GM23338 (cell line): ENCODE data around the gene CLDN20. TPM values are rescaled to one million over a fixed set of nuclear protein-coding genes. Genes with fewer than 3 reads are reported as not detected.

Experiments used
- ATAC-seq: fragments of 200-7000 bp; cut with Tn5 transposase; 3 replicates; pipeline ENCODE4 v1.9.1; 2020
- DNase-seq: peaks from one replicate; pipeline ENCODE4 v3.0.0-alpha.2; 2015; ENCODE audit warnings: low spot score
- H2AFZ ChIP-seq: fragments of 200-600 bp; sonication (generic); 2 replicates; pipeline ENCODE4 v1.8.0; 2016; ENCODE audit warnings: antibody characterized with exemption, mild to moderate bottlenecking, moderate library complexity
- H3F3A ChIP-seq: fragments of 200-600 bp; sonication (generic); replicated peaks from 2 replicates; pipeline ENCODE4 v1.8.0; 2017; ENCODE audit warnings: antibody characterized with exemption, mixed run types, low read depth
- H3K27ac ChIP-seq: fragments of 200-600 bp; sonication (generic); 2 replicates; pipeline ENCODE4 v1.6.1; 2016; ENCODE audit warnings: low read depth
- H3K27me3 ChIP-seq: fragments of 200-600 bp; sonication (generic); 2 replicates; pipeline ENCODE4 v1.8.0; 2016; ENCODE audit warnings: mild to moderate bottlenecking, mixed run types, moderate library complexity; ENCODE audit not compliant: insufficient read depth
- H3K36me3 ChIP-seq: fragments of 200-600 bp; sonication (generic); 2 replicates; pipeline ENCODE4 v1.8.0; 2016; ENCODE audit warnings: mild to moderate bottlenecking; ENCODE audit not compliant: insufficient read depth
- H3K4me1 ChIP-seq: fragments of 200-600 bp; sonication (generic); 2 replicates; pipeline ENCODE4 v1.8.0; 2016; ENCODE audit warnings: mild to moderate bottlenecking, moderate library complexity; ENCODE audit not compliant: insufficient read depth
- H3K4me2 ChIP-seq: fragments of 200-600 bp; sonication (generic); 2 replicates; pipeline ENCODE4 v1.7.1; 2017; ENCODE audit warnings: mixed run types
- H3K4me3 ChIP-seq: fragments of 200-600 bp; sonication (generic); 2 replicates; pipeline ENCODE4 v1.6.1; 2016; ENCODE audit warnings: mixed run types
- H3K79me2 ChIP-seq: fragments of 200-600 bp; sonication (generic); replicated peaks from 2 replicates; pipeline ENCODE4 v1.8.0; 2017; ENCODE audit warnings: mild to moderate bottlenecking; ENCODE audit not compliant: insufficient read depth
- H3K9me2 ChIP-seq: fragments of 200-600 bp; sonication (generic); 2 replicates; pipeline ENCODE4 v1.8.0; 2017; ENCODE audit not compliant: insufficient read depth
- H4K20me1 ChIP-seq: fragments of 200-600 bp; sonication (generic); replicated peaks from 2 replicates; pipeline ENCODE4 v1.8.0; 2017; ENCODE audit warnings: mild to moderate bottlenecking; ENCODE audit not compliant: insufficient read depth
- H3K27ac Mint-ChIP-seq: 2 replicates; pipeline ENCODE4 v1.8.0; 2020; ENCODE audit warnings: inconsistent platforms, mild to moderate bottlenecking, moderate library complexity, mixed read lengths
- H3K27me3 Mint-ChIP-seq: 3 replicates; pipeline ENCODE4 v1.8.0; 2022; ENCODE audit warnings: low read depth, mild to moderate bottlenecking, moderate library complexity, mixed read lengths, inconsistent platforms; ENCODE audit not compliant: insufficient read depth, poor library complexity
- H3K36me3 Mint-ChIP-seq: 3 replicates; pipeline ENCODE4 v1.8.0; 2021; ENCODE audit warnings: low read depth, mild to moderate bottlenecking, inconsistent platforms, moderate library complexity, mixed read lengths
- H3K4me1 Mint-ChIP-seq: 3 replicates; pipeline ENCODE4 v1.8.0; 2020; ENCODE audit warnings: mild to moderate bottlenecking, inconsistent platforms, mixed read lengths
- H3K4me3 Mint-ChIP-seq: 3 replicates; pipeline ENCODE4 v1.8.0; 2021; ENCODE audit warnings: moderate library complexity, mild to moderate bottlenecking, inconsistent platforms, mixed read lengths
- H3K9me3 Mint-ChIP-seq: 3 replicates; pipeline ENCODE4 v1.8.0; 2020; ENCODE audit warnings: moderate library complexity, mild to moderate bottlenecking, inconsistent platforms, mixed read lengths
- EZH2phosphoT487 ChIP-seq: fragments of 200-600 bp; sonication (generic); IDR thresholded peaks from one replicate; pipeline ENCODE4 v1.8.1; 2018; ENCODE audit warnings: antibody characterized with exemption; ENCODE audit not compliant: unreplicated experiment
- ZNF462 ChIP-seq: fragments of 250-450 bp; sonication (Bioruptor Pico); IDR thresholded peaks from 2 replicates; pipeline ENCODE4 v1.5.0; 2020; ENCODE audit warnings: mild to moderate bottlenecking, moderate library complexity
- polyA plus RNA-seq: library from polyadenylated mRNA; unstranded; fragments of >200 nt; fragmentation: Nextera tagmentation; extraction: Ambion mirVana; gene quantifications from 2 replicates; pipeline ENCODE4 v1.2.1, GENCODE V29; 2016
- total RNA-seq: library from RNA; depleted of rRNA; stranded (reverse); fragments of >200 nt; shearing (Covaris generic); gene quantifications from 2 replicates; pipeline ENCODE4 v1.2.3, GENCODE V29; 2014
- TF ChIP-seq, protein P1 (sequence below), 2 experiments: fragments of 200-600 bp in 1 of 2; sonication (generic) in 1 of 2; conservative IDR thresholded peaks; 2 replicates each; pipeline versions ENCODE4 v1.5.1 to v1.6.1; 2016 to 2017; ENCODE audit warnings: antibody characterized with exemption in 2 of 2, low read depth in 2 of 2, mild to moderate bottlenecking in 2 of 2, moderate library complexity in 1 of 2
- TF ChIP-seq, protein P2 (sequence below): IDR thresholded peaks from 2 replicates; pipeline ENCODE4 v1.6.1; 2016; ENCODE audit warnings: antibody characterized with exemption

CLDN20 gene
- total and polyA plus RNA-seq, 2 experiments from 2014 or later, result 0.23 TPM; not detected in 1

- Mint-ChIP-seq H3K27me3 (peaks cover 5% of the 10 kb centered on the region), H3K9me3 (peaks cover 42% of the 10 kb centered on the region), H3K4me1 (peaks cover 8% of the 10 kb centered on the region; the same call in 2 of the 3 replicates), H3K36me3 (peaks cover 44% of the 10 kb centered on the region), H3K4me3 (no peak overlapping the region), H3K27ac (no peak overlapping the region)
- Histone ChIP-seq H3K79me2 (no peaks in the 10 kb centered on the region), H3K4me1 (peaks cover 6% of the 10 kb centered on the region; the same call in 1 of the 2 replicates), H2AFZ (no peak overlapping the region), H4K20me1 (no peaks in the 10 kb centered on the region; the same call in 1 of the 2 replicates), H3K9me2 (0 out of 2 replicates have a peak, but pooled peaks cover 8% of the 10 kb centered on the region), H3K36me3 (peaks cover 18% of the 10 kb centered on the region), H3K27me3 (no peaks in the 10 kb centered on the region), H3K27ac (no peak overlapping the region), H3K4me3 (no peak overlapping the region), H3K4me2 (no peak overlapping the region), H3F3A (no peaks in the 10 kb centered on the region)
- no peak for DNase-seq
- TF ChIP-seq ZNF462 (CRISPR knock-in tag) (no peak), EZH2phosphoT487 (no peak)
- TF ChIP-seq, protein P1, sequence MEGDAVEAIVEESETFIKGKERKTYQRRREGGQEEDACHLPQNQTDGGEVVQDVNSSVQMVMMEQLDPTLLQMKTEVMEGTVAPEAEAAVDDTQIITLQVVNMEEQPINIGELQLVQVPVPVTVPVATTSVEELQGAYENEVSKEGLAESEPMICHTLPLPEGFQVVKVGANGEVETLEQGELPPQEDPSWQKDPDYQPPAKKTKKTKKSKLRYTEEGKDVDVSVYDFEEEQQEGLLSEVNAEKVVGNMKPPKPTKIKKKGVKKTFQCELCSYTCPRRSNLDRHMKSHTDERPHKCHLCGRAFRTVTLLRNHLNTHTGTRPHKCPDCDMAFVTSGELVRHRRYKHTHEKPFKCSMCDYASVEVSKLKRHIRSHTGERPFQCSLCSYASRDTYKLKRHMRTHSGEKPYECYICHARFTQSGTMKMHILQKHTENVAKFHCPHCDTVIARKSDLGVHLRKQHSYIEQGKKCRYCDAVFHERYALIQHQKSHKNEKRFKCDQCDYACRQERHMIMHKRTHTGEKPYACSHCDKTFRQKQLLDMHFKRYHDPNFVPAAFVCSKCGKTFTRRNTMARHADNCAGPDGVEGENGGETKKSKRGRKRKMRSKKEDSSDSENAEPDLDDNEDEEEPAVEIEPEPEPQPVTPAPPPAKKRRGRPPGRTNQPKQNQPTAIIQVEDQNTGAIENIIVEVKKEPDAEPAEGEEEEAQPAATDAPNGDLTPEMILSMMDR (conservative IDR thresholded peaks at IDR 0.05; ENCODE audit: low read depth in 2 of 2), result no peak
- TF ChIP-seq, protein P2, sequence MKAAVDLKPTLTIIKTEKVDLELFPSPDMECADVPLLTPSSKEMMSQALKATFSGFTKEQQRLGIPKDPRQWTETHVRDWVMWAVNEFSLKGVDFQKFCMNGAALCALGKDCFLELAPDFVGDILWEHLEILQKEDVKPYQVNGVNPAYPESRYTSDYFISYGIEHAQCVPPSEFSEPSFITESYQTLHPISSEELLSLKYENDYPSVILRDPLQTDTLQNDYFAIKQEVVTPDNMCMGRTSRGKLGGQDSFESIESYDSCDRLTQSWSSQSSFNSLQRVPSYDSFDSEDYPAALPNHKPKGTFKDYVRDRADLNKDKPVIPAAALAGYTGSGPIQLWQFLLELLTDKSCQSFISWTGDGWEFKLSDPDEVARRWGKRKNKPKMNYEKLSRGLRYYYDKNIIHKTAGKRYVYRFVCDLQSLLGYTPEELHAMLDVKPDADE, result no peak
- ATAC-seq, result no peak
Measured at GRCh38 chr6:155234167-155234566, 29.6 kb upstream of the CLDN20 start.
